ENCODE results near the gene ME1. TPM values are rescaled to one million over a fixed set of nuclear protein-coding genes. Genes with fewer than 3 reads are reported as not detected.
A peak's percentile ranks its signal among the peaks of the same experiment; 100 is the strongest.

The ME1 gene
- total RNA-seq, 1 experiment from 2014 or later = 5.3 TPM

- H3K36me3 Mint-ChIP-seq = no peaks in the 10 kb centered on the region
- no peak overlapping the region for H3K27ac Mint-ChIP-seq
- no peak overlapping the region for H3K4me3 Mint-ChIP-seq
- ATAC-seq = no peak
- peaks cover 6% of the 10 kb centered on the region; the same call in 1 of the 2 replicates for H3K4me1 Mint-ChIP-seq
- TF ChIP-seq KAT7 (CRISPR knock-in tag; IDR thresholded peaks at IDR 0.05; ENCODE audit: borderline replicate concordance) = no peak
- no peak for TF ChIP-seq ZNF396 (CRISPR knock-in tag; IDR thresholded peaks at IDR 0.05; ENCODE audit: borderline replicate concordance)
- CTCF ChIA-PET = interaction anchor here (0.7 kb wide), 1 partner anchor 205 kb away, joined by 3 read pairs; no protein-coding TSS in a partner anchor
- H3K27me3 Mint-ChIP-seq (ENCODE audit: low read depth) = no peaks in the 10 kb centered on the region
- DNase-seq (ENCODE audit: low spot score) = no peak
- no peaks in the 10 kb centered on the region for H3K9me3 Mint-ChIP-seq
- POLR2A ChIA-PET = no interaction called here
Measured at GRCh38 chr6:83310046-83310445, 120.8 kb downstream of the ME1 start.

- CTCF ChIA-PET = interaction anchor here (0.7 kb wide), 1 partner anchor 205 kb away, joined by 3 read pairs; no protein-coding TSS in a partner anchor
- POLR2A ChIA-PET = no interaction called here
- TF ChIP-seq MAX (CRISPR knock-in tag; IDR thresholded peaks at IDR 0.05) = no peak
- no peak for TF ChIP-seq ZMAT4 (CRISPR knock-in tag; IDR thresholded peaks at IDR 0.05)
- TF ChIP-seq ATF3 (CRISPR knock-in tag; conservative IDR thresholded peaks at IDR 0.05) = no peak
- TF ChIP-seq E2F4 (CRISPR knock-in tag; IDR thresholded peaks at IDR 0.05; ENCODE audit: borderline replicate concordance, low read depth) = no peak
- TF ChIP-seq EMX1 (CRISPR knock-in tag; IDR thresholded peaks at IDR 0.05) = no peak
- DNase-seq (ENCODE audit: low spot score) = no peak
- no peaks in the 10 kb centered on the region for H3K36me3 Mint-ChIP-seq
- no peak for ATAC-seq
- H3K4me1 Mint-ChIP-seq = peaks cover 6% of the 10 kb centered on the region; the same call in 1 of the 2 replicates
- H3K9me3 Mint-ChIP-seq = no peaks in the 10 kb centered on the region
- no peak overlapping the region for H3K27ac Mint-ChIP-seq
- no peak overlapping the region for H3K4me3 Mint-ChIP-seq
- H3K27me3 Mint-ChIP-seq (ENCODE audit: low read depth) = no peaks in the 10 kb centered on the region
Measured at GRCh38 chr6:83309344-83309743, 121.5 kb downstream of the ME1 start.

GRCh38 chr6:83308833-83309232 is 122.0 kb downstream of the ME1 start:
- TF ChIP-seq FOXP1 (CRISPR knock-in tag; IDR thresholded peaks at IDR 0.05; ENCODE audit: borderline replicate concordance) (no peak), JAZF1 (CRISPR knock-in tag; IDR thresholded peaks at IDR 0.05) (no peak), ATF3 (CRISPR knock-in tag; conservative IDR thresholded peaks at IDR 0.05) (no peak), ZNF219 (CRISPR knock-in tag; IDR thresholded peaks at IDR 0.05; ENCODE audit: borderline replicate concordance) (no peak), ZNF416 (CRISPR knock-in tag; IDR thresholded peaks at IDR 0.05) (no peak), USF1 (CRISPR knock-in tag; IDR thresholded peaks at IDR 0.05) (no peak), ZNF121 (CRISPR knock-in tag; IDR thresholded peaks at IDR 0.05) (no peak), IRF2 (CRISPR knock-in tag; IDR thresholded peaks at IDR 0.05; ENCODE audit: borderline replicate concordance, low read depth) (no peak), ESRRA (CRISPR knock-in tag; IDR thresholded peaks at IDR 0.05; ENCODE audit: borderline replicate concordance) (no peak), NFATC4 (CRISPR knock-in tag; IDR thresholded peaks at IDR 0.05) (no peak), SMAD3 (CRISPR knock-in tag; IDR thresholded peaks at IDR 0.05; ENCODE audit: borderline replicate concordance) (no peak), SMAD4 (CRISPR knock-in tag; IDR thresholded peaks at IDR 0.05) (no peak), ZMAT4 (CRISPR knock-in tag; IDR thresholded peaks at IDR 0.05) (no peak), NR2C2 (CRISPR knock-in tag; IDR thresholded peaks at IDR 0.05) (no peak), CREB1 (CRISPR knock-in tag; IDR thresholded peaks at IDR 0.05) (no peak)
- Mint-ChIP-seq H3K27ac (peak overlapping the region; percentile 68; the same call in 1 of the 2 replicates), H3K36me3 (no peaks in the 10 kb centered on the region), H3K9me3 (no peaks in the 10 kb centered on the region), H3K4me3 (no peak overlapping the region), H3K4me1 (peaks cover 6% of the 10 kb centered on the region; the same call in 1 of the 2 replicates), H3K27me3 (ENCODE audit: low read depth) (no peaks in the 10 kb centered on the region)
- ATAC-seq (no peak), DNase-seq (ENCODE audit: low spot score) (no peak)
- ChIA-PET POLR2A (no interaction called here), CTCF (no interaction called here)
